Retinal pigment epithelial cell (primary cell): ENCODE results near the gene SUCO.

Experiments
- DNase-seq: peaks from one replicate; pipeline ENCODE4 v3.0.0-alpha.2; 2010; ENCODE audit warnings: low read depth
- H3K4me3 ChIP-seq: 2 replicates; pipeline ENCODE4 v1.5.1; 2011; ENCODE audit warnings: mild to moderate bottlenecking, low read length, control low read depth, moderate library complexity
- CTCF ChIP-seq: conservative IDR thresholded peaks from 2 replicates; pipeline ENCODE4 v1.5.1; 2011; ENCODE audit warnings: low read depth, low read length, control low read depth, inconsistent platforms

Gene SUCO, protein sequence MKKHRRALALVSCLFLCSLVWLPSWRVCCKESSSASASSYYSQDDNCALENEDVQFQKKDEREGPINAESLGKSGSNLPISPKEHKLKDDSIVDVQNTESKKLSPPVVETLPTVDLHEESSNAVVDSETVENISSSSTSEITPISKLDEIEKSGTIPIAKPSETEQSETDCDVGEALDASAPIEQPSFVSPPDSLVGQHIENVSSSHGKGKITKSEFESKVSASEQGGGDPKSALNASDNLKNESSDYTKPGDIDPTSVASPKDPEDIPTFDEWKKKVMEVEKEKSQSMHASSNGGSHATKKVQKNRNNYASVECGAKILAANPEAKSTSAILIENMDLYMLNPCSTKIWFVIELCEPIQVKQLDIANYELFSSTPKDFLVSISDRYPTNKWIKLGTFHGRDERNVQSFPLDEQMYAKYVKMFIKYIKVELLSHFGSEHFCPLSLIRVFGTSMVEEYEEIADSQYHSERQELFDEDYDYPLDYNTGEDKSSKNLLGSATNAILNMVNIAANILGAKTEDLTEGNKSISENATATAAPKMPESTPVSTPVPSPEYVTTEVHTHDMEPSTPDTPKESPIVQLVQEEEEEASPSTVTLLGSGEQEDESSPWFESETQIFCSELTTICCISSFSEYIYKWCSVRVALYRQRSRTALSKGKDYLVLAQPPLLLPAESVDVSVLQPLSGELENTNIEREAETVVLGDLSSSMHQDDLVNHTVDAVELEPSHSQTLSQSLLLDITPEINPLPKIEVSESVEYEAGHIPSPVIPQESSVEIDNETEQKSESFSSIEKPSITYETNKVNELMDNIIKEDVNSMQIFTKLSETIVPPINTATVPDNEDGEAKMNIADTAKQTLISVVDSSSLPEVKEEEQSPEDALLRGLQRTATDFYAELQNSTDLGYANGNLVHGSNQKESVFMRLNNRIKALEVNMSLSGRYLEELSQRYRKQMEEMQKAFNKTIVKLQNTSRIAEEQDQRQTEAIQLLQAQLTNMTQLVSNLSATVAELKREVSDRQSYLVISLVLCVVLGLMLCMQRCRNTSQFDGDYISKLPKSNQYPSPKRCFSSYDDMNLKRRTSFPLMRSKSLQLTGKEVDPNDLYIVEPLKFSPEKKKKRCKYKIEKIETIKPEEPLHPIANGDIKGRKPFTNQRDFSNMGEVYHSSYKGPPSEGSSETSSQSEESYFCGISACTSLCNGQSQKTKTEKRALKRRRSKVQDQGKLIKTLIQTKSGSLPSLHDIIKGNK (N-terminal part only)

DNA sequence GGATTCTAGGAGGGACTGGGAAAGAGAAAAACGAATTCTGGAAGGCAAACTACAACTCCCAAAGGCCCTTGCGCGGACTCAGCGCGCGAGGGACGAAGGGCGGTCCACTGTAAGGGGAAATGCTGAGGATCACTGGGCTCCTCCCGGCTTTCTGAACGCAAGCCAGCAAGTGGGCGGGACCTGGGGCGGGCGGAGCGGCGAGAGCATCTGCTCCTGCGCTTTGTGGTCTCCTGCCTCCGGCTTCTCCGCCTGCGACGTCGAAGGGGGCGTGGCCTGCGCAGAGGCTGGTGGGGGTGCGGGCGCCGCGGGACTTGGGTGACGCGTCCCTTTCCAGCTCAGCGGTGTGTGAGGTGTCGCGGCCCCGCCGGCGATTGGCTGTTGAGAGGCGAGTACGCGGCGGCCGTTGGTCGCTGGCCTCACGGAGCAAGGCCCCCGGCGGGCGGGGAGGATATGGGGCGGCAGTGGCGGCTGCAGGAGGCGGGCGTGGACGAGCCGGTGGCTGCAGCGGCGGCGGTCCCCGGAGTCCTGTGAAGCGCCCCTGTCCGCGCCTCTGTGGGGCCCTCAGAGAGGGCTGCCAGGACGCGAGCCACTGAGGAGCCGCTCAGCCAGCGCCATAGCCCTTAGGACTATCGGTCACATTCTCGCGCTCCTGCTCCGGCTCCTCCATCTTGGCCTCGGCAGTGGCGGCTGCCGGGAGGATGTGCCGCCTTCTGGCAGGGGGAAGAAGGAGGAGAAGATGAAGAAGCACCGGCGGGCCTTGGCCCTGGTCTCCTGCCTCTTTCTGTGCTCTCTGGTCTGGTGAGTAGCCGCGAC is at the start of gene SUCO:
Gene SUCO, plus strand, starts transcription at position 451 of the 813 bp plus-strand sequence. Its CDS starts 286 bp downstream, at position 737.
- peak; percentile 97 for DNase-seq
- H3K4me3 ChIP-seq: peak within 1 kb of the TSS; percentile 89
- TF ChIP-seq CTCF: no peak

GRCh38 chr1:172483448-172483847 is 49.5 kb upstream of the SUCO start:
- no peak for TF ChIP-seq CTCF
- no peak overlapping the region for H3K4me3 ChIP-seq
- DNase-seq: no peak

DNA sequence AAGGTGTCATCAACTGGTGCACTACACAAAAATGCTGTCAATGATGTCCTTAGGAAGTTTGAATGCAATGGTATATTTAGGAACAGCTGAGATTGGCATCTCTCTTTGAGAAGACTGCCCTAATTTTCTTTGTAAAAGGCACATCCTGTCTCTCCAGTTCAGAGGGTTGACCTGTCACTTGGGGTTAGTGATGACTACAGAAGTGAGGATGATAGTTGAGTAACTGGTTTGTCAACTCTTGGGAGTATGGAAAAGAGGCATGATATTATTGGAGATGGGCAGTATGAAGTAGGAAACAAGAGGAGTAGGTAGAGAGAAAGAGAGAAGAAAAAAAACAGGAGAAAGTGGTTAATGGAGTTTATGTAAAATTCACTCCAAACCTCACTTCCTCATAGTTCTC is 48.7 kb upstream of the SUCO start:
- no peak for TF ChIP-seq CTCF
- no peak for DNase-seq
- no peak overlapping the region for H3K4me3 ChIP-seq

- no peak overlapping the region for H3K4me3 ChIP-seq
Observed at GRCh38 chr1:172485626-172486025, 47.3 kb upstream of the SUCO start.

DNA sequence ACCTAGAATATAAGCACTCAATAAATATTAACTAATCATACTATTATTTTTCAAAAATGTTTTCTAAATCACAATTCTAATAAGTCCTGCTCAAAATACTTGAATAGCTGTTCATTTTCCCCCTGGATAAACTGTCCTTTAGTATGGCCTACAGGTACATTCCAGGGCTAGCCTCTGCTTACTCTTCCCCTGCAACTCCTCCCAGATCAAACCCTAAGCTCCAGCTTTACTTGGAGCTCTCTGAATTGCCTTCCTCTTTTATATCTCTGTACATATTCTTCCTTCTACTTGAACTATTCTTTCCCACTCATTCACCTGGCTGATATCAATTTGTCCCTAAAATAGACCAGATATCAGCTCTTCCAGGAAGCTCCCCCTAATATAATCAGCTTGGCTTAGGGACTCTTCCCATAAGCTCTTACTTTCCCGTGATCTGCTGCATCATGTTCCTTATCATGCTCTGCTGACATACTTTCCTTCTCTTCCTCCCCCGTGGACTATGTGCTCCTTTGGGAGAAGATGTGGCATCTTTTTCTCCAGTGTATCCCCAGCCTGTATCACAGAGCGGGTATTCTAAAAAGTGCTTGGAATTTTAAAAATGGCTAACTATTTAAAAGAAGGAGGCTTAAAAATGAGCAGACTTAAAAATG is 46.0 kb upstream of the SUCO start:
- TF ChIP-seq CTCF: no peak
- H3K4me3 ChIP-seq: no peak overlapping the region
- DNase-seq: no peak

More at GRCh38 chr1:172485626-172486025, 47.3 kb upstream of the SUCO start:
- TF ChIP-seq CTCF: no peak
- no peak for DNase-seq

- TF ChIP-seq CTCF: no peak
- no peak overlapping the region for H3K4me3 ChIP-seq
- DNase-seq: peak; percentile 96
Observed at GRCh38 chr1:172487550-172487949, 45.4 kb upstream of the SUCO start.
